HG02840 (cell line): ENCODE results near the gene FAM174A.
"Not testable (repeated sequence)": the region's sequence is repeated elsewhere in the genome, so short reads cannot be mapped to it uniquely, and the experiment has no call there.

Source experiments
- ATAC-seq: cut with Tn5 transposase; IDR thresholded peaks from one replicate; pipeline ENCODE4 v1.9.1; 2021; ENCODE audit warnings: mild to moderate bottlenecking, moderate library complexity, moderate number of reproducible peaks; ENCODE audit not compliant: unreplicated experiment, low FRiP score

Gene FAM174A

GRCh38 chr5:100574716-100575115 is 39.5 kb downstream of the FAM174A start:
- ATAC-seq: no peak

- ATAC-seq: no peak
Observed at GRCh38 chr5:100575815-100576214, 40.6 kb downstream of the FAM174A start.

- no peak for ATAC-seq
Observed at GRCh38 chr5:100576217-100576751, 41.1 kb downstream of the FAM174A start.

- ATAC-seq: no peak
Observed at GRCh38 chr5:100577506-100577905, 42.3 kb downstream of the FAM174A start.

- peak; percentile 94 for ATAC-seq
Observed at GRCh38 chr5:100584069-100584468, 48.9 kb downstream of the FAM174A start.

GRCh38 chr5:100584889-100585288 is 49.7 kb downstream of the FAM174A start:
- no peak for ATAC-seq

- no peak for ATAC-seq
Observed at GRCh38 chr5:100590867-100591266, 55.7 kb downstream of the FAM174A start.

GRCh38 chr5:100595152-100595811 is 60.1 kb downstream of the FAM174A start:
- no peak for ATAC-seq

GRCh38 chr5:100595812-100596173 is 60.6 kb downstream of the FAM174A start:
- no peak for ATAC-seq

- ATAC-seq: no peak
Observed at GRCh38 chr5:100598446-100598845, 63.3 kb downstream of the FAM174A start.

GRCh38 chr5:100600298-100600994 is 65.3 kb downstream of the FAM174A start:
- ATAC-seq: no peak

- no peak for ATAC-seq
Observed at GRCh38 chr5:100603141-100603540, 68.0 kb downstream of the FAM174A start.

- ATAC-seq: not testable (repeated sequence)
Observed at GRCh38 chr5:100604021-100604420, 68.8 kb downstream of the FAM174A start.

GRCh38 chr5:100609594-100609993 is 74.4 kb downstream of the FAM174A start:
- ATAC-seq: no peak

- no peak for ATAC-seq
Observed at GRCh38 chr5:100614308-100614707, 79.1 kb downstream of the FAM174A start.

GRCh38 chr5:100615362-100615761 is 80.2 kb downstream of the FAM174A start:
- ATAC-seq: no peak

- ATAC-seq: no peak
Observed at GRCh38 chr5:100616291-100616690, 81.1 kb downstream of the FAM174A start.

- ATAC-seq: no peak
Observed at GRCh38 chr5:100616981-100617380, 81.8 kb downstream of the FAM174A start.

GRCh38 chr5:100623719-100624118 is 88.5 kb downstream of the FAM174A start:
- ATAC-seq: peak; percentile 78

GRCh38 chr5:100634937-100635534 is 99.9 kb downstream of the FAM174A start:
- no peak for ATAC-seq
